GM18505 (cell line): ENCODE data around the gene GLMP.
"Not testable (repeated sequence)": the region's sequence is repeated elsewhere in the genome, so short reads cannot be mapped to it uniquely, and the experiment has no call there.

Source experiments
- ATAC-seq: cut with Tn5 transposase; IDR thresholded peaks from one replicate; pipeline ENCODE4 v1.9.1; 2021; ENCODE audit not compliant: unreplicated experiment
- POLR2A ChIP-seq: IDR thresholded peaks from 4 replicates; pipeline ENCODE4 v1.6.1; 2011; ENCODE audit warnings: borderline replicate concordance; ENCODE audit not compliant: insufficient read depth, insufficient read length; ENCODE audit errors: extremely low read depth

GLMP gene

GRCh38 chr1:156295391-156295947 is at the start of gene GLMP:
TSS of gene GLMP (minus strand) at chr1:156295679. CDS start at chr1:156295645, 34 bp downstream.
- TF ChIP-seq POLR2A, result peak; percentile 82
- ATAC-seq, result no peak

DNA sequence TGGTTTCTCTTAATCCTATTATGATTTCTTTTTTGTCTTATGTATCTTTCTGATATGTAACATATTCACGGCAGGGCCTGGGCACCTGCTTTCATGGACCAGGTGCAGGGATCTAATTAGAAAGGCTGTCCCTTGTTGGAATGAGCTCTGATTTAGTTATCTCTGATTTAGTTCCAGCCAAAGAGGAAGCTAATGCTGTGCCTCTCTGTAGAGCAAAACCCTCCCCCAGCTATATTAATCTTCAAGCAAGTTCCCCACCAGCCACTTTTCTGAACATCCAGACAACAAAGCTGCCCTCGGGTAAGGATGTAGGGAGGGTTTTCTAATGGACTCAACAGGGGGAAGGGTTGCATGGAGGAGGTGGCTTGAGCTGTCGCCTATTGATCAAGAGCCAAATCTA is 48.9 kb upstream of the GLMP start:
- ATAC-seq, result no peak
- no peak for TF ChIP-seq POLR2A

GRCh38 chr1:156342166-156342955 is 46.9 kb upstream of the GLMP start:
- no peak for ATAC-seq
- TF ChIP-seq POLR2A, result no peak

- TF ChIP-seq POLR2A, result peak; percentile 93
- ATAC-seq, result peak; percentile 87
Measured at GRCh38 chr1:156338180-156338976, 42.9 kb upstream of the GLMP start, which contains the start of the genes CCT3 and TSACC. TSS of gene CCT3 (minus strand) at chr1:156338292. CDS start at chr1:156338184, 108 bp downstream. TSS of gene TSACC (plus strand) at chr1:156338526. CDS start at chr1:156339758, 1,232 bp downstream.

DNA sequence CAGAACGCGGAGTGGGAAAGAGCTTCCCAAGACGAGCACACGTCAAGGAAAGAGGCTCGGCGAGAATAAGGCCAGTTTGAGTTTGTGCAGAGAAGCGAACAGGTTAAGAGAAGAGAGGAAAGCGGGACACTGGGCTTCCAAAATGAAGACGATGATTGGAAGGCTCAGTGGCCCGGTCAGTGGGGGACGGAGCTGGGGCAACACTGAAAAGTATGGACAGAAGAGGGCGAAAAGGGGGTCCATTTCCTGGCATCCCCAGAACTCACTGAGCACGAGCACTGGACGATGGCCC is 42.4 kb upstream of the GLMP start:
- ATAC-seq, result peak; percentile 1
- no peak for TF ChIP-seq POLR2A

DNA sequence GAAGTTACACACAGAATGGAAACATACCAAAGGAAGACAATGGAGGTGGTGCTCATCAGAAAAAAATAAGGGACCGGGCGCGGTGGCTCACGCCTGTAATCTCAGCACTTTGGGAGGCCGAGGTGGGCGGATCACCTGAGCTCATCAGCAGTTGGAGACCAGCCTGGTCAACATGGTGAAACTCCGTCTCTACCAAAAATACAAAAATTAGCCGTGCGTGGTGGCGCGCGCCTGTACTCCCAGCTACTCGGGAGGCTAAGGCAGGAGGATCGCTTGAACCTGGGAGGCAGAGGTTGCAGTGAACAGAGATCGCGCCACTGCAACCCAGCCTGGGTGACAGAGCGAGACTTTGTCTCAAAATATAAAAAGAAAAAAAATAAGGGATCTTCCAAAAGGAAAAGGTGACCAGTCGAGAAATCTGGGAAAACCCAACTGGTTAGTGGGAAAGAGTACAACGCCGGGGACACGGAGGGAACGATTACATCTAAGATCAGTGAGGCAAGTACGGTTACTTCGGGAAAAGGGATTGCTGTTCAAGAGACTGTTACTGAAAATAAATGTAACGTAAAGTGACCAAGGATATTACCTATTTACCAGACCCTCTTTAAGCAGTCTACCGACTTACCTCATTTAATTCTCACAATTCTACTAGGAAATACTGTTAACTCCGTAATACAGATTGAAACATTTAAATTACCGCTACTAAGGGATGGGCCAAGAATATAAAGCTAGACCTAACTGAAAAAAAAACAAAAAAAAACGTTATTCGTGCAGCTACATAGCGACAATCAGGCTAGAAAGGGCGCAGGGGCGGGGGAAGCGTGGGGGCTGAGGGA is 41.8 kb upstream of the GLMP start:
- ATAC-seq, result no peak
- no peak for TF ChIP-seq POLR2A

- no peak for ATAC-seq
- TF ChIP-seq POLR2A, result no peak
Measured at GRCh38 chr1:156336242-156336641, 40.8 kb upstream of the GLMP start.

DNA sequence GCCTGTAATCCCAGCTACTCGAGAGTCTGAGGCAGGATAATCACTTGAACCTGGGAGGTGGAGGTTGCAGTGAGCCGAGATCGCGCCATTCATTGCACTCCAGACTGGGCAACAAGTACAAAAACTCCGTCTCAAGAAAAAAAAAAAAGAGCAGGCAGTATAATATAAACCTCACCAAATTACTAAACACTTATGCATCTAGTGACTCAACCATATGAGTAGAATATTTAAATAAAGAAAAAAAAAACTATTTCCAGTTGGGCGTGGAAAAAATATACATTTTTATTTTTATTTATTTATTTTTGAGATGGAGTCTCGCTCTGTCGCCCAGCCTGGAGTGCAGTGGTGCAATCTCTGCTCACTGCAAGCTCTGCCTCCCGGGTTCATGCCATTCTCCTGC is 27.7 kb upstream of the GLMP start:
- ATAC-seq, result not testable (repeated sequence)

DNA sequence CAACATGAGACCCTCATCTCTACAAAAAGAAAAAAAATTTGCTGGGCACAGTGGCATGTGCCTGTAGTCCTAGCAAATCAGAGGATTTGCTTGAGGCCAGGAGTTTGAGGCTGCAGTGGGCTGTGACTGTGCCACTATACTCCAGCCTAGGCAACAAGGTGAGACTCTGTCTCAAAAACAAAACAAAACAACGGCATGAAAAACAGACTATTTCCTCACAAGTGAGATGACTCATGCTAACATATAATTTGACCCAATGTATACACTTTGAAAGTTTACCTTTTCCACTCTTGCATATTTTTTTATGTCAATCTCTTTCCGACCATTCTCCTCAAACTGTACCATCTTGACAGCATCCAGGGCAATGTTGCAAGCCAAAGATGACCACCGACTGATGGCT is 25.1 kb upstream of the GLMP start:
- ATAC-seq, result no peak
- TF ChIP-seq POLR2A, result no peak

DNA sequence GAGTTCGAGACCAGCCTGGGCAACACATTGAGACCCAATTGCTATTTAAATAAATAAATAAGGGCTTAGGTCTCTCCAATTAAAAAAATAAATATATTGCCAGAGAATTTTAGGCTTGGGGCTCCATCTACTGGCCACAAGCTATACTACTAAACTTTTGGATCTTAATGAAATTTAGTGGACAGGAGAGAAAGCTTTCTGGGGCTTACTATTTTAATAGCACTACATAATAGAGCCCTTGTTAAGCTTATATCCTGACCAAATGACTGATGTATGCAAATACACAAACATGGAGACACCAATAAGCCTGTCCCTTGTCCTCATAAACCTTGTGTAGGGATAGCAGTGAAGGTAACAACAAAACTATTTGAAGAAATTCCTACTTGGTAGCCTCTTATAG is 24.2 kb upstream of the GLMP start:
- ATAC-seq, result no peak
- no peak for TF ChIP-seq POLR2A

DNA sequence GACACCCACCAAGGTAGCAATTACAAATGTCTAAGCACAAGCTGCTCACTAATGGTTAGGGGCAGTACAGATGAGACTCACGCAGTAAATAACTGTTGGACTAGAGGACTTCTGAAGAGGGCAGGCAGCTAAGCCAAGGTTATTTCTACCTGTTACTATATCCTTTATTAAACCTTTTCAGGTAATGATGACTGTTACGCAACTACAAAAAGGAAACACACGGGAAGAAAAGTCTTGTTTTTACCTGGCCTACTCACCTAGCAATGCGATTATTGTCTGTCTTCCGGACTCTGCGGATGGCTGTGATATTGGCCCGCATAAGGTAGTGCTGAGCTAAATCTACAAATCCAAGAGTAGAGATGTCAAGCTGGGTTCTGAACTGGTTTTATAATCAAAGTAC is 21.4 kb upstream of the GLMP start:
- no peak for TF ChIP-seq POLR2A
- ATAC-seq, result no peak

DNA sequence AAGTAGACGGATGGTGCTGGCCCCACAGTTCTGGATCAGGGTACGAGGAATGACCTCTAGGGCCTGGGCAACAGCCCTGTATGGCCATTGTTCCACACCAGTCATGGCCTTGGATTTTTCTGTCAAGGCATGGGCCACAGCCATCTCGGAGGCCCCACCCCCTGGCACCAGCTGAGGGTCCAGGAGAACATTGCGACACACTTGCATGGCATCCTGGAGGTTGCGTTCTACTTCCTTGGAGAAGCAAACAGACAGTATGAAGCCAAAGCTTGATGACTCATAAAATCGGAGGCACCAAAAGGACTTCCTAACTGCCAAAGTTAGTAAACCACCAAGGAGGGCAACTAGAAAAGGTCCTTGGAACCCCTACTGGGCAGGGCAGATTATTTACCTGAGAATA is 15.5 kb upstream of the GLMP start:
- TF ChIP-seq POLR2A, result no peak
- no peak for ATAC-seq

- ATAC-seq, result no peak
- no peak for TF ChIP-seq POLR2A
Measured at GRCh38 chr1:156308078-156308477, 12.6 kb upstream of the GLMP start.
